ENCODE results near the gene CGREF1.
"Not testable (repeated sequence)": the region's sequence is repeated elsewhere in the genome, so short reads cannot be mapped to it uniquely, and the experiment has no call there.

Gene CGREF1

DNA sequence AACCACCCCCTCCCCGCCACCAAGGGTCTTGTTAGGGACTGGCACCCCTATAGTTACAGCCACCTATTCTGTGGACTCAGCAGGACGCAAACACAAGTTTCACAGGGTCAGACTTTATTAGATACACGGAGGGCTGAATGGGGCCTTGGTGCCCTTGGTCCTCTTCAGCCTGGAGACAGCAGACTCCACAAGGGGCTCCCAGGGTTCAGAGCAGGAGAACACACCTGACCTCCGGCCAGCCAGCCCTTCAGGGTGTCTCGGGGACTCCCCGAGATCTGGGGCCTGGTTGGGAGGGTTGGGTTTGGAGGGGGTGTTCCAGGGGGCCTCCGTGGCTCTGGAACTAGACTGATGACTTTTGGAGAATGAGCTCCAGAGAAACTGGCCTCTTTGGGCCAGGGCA is 17.8 kb upstream of the CGREF1 start:
- no peak for FAIRE-seq

DNA sequence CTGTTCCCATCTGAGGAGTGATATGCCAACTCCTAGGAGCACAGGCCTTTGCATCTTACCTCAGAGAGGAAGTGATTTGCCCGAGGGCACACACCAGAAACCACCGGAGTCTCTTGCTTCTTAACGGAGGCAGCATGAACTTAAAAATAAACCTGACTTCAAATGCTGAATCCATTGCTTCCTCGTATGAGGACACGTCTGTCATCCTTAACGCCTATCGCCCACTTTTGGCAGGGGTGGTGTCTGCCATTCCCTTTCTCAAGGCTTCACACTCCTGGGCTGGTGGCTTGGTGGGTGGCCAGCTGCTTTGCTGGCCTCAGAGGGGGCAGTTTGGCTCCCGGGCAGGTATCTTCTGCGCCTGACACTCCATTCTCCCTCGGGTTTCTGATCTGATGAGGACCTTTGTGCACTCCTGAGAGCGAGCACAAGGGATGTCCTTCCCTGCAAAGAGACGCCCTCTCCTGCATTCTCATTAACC is 16.6 kb upstream of the CGREF1 start:
- FAIRE-seq, result no peak

DNA sequence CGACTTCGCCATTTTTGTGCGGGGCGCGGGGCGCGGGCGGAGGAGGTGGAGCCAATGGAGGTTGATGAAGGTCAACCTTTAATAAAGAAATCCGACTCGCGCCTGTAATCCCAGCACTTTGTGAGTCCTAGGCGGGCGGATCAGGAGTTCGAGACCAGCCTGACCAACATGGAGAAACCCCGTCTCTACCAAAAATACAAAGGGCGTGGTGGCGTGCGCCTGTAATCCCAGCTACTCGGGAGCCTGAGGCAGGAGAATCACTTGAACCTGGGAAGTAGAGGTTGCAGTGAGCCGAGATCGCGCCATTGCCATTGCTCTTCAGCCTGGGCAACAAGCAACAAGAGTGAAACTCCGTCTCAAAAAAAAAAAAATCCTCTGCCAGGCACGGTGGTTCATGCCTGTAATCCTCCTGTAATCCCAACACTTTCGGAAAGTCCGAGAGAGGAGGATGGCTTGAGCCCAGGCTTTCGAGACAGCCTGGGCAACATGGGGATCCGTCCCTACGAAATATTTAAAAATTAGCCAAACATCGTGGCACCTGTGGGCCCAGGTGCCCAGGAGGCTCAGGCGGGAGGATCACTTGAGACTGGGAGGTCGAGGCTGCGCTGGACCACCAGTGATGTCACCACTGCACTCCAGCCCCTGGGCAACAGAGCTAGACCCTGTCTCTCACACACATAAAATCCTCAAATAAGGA is 16.0 kb upstream of the CGREF1 start:
- FAIRE-seq, result no peak

DNA sequence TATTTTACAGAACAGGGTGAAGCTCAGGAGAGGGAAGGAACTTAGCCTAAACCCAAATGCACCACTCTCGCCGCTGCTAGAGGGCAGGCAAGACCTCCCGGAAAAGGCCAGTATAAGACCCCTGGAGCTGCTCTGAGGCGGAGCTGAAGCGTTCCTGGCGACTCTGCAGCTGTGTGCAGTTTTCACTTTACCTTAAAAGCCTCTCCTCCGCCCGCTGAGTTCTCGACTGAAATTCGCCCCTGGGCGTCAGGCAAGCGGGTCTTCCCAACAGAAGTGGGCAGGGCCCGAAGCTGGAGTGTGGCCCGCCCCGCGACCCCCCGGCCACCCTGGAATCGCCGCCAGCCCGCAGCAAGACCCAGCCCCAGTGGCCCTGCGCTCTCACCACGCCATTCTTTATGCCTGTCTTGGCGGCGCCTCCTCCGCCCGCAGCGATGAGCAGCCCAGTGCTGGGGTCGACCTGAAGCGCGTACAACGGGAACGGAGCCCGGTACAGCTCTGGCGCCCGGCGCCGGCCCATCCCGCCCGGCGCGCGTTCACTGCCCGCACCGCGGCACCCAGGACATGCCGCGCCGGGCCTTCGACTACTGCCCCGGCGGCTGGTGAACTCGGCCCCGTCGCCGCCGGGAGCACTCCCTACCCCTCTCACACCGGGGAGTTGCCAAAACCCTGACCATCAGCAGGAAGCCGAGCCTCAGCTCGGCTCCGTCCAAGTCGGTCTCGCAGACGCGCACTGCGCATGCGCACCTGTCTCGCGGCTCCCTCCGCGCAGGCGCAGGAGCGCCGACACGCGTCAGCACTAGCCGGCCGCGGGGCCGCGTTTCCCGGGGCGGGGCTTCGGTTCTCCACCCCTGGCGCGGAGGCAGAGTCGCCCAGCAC is 15.2 kb upstream of the CGREF1 start, which contains the start of gene PREB:
PREB (minus strand) TSS at position 732 of the 876 bp plus-strand sequence; CDS start at position 517, 215 bp downstream.
- peak; percentile 65 for FAIRE-seq

DNA sequence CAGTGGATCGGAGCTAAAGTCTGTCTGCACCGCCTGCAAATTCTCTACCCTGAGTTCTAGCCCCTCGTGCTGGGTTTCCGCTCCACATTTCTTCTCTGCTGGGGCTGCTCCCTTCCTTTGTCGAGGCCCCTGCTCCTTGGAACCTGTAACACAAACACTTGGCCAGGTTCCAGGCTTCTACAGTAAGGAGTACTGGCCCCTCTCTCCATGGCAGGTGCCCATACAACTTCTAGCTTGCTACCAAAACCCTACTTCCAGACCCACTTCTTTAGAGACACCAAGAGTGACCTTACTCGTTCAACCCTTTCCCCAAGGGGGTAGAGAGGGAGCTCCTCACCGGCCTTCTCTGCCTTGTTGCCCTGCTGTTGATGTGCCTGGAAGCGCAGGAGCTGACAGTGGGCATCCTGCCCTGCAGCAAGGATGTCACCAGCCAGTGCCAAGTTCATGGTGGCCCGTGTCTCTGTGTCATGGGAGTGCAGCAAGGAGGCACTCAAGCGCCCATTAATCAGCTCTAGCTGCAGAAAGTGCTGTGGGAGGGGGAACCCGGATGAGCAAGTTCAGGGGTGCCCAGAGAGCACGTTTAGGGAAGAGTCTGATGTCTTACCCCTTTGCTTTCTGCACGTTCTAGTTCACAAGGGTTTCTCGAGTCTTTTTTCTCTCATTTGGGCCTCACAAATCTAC is 14.4 kb upstream of the CGREF1 start:
- no peak for FAIRE-seq

DNA sequence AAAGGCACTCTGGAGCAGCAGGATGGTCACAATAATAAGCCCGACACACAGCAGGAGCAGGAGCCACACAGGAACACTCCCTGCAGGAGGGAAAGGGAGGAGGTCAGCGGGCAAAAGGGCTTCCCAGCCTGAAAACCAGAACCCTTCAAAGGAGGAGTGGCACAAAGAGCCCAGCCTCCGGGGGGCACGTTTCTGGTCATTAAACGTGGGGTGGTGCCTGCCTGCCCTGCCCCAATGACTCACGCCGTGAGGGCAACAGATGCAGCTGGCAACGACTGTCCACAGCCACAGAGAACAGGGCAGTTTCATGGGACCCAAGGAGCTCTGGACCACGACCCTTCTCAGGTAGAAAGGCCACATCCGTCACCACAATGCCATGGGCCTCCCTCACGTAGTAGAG is 12.5 kb upstream of the CGREF1 start:
- no peak for FAIRE-seq

DNA sequence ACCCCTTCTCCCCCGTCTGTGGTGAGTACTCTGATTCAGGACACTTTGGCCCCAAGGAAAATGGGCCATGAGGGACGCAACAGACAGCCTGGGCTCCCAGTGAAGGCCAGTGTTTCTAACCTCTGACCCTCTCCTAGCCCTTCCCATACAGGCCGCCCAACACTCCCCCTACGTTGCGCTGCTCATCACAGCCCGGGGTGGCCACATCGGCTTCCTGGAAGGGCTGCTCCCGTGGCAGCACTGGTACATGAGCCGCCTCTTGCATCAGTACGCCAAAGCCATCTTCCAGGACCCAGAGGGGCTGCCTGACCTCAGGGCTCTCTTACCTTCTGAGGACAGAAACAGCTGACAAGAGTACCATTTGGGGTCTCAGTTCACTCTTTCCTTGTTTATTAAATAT is 11.5 kb upstream of the CGREF1 start:
- FAIRE-seq, result no peak

DNA sequence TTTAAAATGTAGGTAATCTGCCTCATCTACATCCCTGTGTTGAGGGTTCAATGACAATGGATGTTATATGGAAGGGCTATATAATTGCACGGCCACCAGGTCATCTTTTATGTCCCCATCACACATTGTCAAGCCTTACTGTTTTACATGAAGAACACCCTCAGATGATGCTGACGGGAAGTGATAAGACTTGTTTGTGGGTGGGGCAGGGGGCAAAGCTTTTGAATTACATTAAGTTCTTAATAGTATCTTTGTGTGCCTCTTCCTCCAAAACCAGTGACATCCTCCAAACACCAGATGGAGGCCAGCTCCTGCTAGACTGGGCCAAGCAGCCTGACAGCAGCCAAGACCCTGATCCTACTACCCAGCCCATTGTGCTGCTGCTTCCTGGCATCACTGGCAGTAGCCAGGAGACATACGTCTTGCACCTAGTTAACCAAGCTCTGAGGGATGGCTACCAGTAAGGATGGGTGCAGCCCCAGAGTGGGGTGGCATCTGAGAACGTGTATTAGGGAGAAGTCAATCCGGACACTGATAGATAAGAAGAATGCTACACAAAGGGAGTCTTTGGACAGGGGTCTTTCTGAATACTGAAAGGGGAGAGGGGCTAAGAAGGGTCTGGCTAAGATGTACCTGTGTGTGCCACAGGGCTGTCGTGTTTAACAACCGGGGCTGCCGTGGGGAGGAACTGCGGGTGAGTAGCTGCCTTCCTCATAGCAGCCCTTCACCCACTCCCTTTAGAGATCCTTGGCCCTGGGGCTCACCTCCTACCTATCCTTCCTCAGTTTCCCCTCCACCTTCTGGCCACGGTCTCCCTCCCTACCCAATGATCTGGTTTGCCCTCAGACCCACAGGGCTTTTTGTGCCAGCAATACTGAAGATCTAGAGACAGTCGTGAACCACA is 10.0 kb upstream of the CGREF1 start:
- FAIRE-seq, result no peak

DNA sequence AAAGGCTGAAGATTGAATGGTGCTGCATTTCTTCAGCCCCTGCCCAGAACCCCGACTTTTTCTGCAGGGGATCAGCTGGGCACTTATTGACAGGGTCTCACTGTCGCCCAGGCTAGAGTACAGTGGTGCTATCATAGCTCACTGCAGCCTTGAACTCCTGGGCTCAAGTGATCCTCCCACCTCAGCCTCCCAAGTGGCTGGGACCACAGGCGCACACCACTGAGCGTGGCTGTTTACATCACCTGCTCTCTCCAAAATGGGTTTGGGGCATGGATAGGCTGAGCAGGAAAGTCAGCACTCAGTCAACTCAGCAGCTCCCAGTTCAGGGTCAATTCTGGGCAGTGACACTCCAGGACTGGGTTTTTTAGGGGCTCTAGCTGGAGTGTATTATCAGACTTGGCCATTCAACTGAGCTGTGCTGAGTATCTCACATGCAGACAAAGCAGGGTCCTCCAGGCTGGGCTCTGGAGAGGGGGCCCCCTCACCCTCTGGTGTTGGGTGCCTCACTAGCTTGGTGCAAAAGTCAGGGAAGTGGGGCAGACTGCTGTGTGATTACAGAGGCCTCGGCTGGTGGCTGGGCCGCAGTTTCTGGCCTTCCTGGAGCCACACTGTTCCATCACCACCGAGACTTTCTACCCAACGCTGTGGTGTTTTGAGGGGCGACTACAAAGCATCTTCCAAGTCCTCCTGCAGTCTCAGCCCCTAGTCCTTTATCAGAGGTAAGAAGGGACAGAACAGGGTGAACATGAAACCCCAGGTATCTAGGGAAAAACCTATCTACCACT is 9.1 kb upstream of the CGREF1 start:
- no peak for FAIRE-seq

DNA sequence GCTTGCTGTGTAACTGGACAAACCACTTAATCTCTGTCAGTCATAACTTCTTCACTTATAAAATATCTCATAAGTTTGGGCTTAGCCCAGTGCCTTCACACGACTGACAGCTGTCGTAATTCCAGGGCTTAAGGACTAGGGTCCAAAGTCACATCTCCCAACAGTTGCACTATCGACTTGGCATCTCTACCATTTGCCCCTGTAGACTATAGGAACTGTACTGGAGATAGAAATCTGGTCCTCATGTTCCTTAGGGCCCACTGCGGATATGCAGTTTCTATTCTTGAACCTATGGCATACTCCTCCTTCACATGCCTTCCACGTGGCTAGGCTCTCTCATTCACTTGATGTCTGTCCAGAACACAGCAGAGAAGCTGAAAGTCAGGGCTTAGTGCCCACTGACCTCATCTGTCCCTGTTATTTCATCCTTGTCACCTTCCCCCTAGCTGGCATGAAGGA is 7.4 kb upstream of the CGREF1 start:
- FAIRE-seq, result no peak

DNA sequence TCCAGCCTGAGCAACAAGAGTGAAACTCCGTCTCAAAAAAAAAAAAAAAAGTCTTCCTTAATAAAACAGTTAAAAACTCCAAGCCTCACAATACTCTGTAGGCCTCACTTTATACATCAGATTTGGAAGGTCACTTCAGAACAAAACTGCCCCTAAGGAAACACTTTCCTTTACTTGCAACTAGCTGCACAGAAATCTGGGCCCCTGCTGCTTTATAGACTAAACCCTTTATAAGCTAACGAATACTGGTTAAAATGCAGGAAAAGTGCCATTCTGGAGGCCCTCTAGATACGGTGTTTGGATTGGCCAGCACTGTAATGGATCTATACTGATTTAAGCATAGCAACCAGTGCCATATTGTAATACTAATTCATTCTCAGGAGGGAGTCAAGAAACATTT is 6.2 kb upstream of the CGREF1 start:
- no peak for FAIRE-seq

DNA sequence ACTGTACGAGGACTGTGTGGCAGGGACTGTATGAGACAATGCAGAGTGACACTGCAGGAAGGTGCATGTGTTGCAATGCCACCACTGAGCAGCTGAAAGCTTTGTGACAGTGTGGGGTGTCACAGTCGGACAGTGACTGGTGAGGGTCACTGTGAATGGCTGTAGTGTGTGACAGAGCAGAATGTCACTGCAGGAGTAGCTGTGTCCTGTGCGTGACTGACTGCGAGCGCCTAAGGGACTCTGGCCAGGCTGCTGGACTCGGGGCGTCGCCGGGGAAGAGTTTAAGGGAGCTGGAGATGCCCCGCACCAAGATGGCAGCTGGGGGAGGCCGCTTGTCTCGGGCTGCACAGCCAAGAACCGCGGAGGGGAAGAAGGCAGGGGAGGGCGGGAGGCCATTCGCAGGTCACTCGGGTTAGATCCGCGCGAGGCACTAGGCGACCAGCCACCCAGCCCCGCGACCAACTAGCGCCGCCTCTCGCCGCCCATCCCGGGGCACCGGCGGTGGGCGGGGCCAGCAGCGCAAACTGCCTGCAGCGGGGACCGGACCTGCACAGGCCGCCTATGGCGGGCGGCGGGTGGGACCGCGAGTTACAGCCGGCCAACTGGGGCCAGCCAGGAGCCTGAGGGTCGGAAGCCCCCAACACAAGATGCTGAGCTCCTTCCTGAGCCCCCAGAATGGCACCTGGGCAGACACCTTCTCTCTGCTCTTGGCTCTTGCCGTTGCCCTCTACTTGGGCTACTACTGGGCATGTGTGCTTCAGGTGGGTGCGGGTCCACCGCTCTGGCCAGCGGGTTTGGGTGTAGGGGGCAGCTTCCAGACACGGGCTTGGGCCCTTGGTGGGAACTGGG is 4.6 kb upstream of the CGREF1 start, which contains the start of gene ABHD1:
ABHD1 (plus strand) TSS at position 514 of the 849 bp plus-strand sequence; CDS start at position 648, 134 bp downstream.
- FAIRE-seq, result no peak

DNA sequence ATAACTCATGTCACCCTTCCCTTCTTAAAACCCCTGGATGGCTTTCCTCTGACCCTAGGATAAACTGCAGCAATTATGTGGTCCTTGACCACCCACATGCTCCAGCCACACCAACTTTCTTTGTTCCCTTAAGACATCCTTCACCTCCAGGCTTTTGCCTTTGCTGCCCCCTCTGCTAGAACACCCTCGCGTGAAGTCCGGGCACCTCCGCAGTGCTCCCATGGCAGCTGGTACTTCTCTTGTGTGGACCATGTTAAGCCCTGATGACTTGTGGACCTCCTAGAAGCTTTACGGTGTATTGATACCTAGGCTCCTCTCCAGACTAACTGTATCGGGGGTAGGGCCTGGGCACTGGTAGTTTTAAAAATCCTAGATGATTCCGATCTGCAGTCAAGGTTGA is 3.9 kb upstream of the CGREF1 start:
- no peak for FAIRE-seq

DNA sequence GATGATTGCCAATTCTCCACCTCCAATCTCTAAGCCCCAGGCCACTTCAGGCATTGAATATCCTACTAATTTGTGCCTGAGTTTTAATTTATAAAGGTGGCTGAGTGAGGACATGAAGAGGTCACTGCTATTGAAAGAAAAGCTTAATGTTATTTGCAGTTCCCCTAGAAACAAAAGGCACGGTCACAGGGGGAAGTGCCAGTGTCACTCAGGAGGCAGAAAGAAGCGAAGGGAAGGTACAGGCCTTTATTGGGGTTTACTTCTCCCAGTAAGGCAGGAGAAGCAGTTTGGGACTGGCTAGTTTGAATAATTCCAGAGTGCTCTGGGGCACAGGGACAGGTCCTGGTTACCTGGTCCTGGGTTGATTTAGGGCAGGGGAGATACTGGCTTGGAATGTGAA is 3.0 kb upstream of the CGREF1 start:
- FAIRE-seq, result no peak

DNA sequence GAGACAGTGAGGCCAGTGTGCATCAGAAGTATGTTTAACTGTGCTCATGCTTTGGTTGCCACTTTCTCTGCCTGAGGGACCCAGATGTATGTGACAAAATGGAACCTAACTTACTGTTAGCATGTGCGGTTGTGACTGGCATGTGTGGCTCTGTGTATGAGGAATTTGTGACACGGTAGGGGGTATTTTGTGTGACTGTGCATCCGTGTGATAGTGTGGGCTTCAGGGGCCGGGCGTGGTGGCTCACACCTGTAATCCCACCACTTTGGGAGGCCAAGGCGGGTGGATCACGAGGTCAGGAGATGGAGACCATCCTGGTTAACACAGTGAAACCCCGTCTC is 372 bp upstream of the CGREF1 start:
- FAIRE-seq, result not testable (repeated sequence)

DNA sequence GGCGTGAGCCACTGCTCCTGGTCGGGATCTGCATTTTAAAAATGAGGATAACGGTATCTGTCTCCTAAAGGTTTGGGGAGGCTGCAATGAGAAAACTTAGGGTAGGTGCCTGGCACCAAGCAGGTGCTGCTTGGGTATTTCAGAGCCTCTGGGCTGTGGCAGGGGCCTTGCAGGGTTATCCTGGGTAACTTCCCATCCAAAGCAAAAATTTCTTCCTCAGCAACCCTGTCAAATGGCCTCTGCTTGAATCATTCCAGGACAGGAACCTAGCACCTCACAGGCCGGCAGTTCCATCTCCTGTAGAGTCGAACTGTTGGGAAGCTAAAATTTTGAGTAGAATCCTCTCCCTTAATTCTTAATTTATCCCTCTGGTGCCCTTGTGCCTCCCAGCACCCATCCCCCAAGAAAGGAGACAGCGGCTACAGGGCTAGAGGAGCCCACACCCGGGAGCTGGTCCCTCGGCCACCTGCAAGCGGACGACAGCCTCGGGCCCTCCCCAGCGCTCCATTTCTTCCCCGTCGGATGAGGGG is 868 bp downstream of the CGREF1 start:
- FAIRE-seq, result no peak

DNA sequence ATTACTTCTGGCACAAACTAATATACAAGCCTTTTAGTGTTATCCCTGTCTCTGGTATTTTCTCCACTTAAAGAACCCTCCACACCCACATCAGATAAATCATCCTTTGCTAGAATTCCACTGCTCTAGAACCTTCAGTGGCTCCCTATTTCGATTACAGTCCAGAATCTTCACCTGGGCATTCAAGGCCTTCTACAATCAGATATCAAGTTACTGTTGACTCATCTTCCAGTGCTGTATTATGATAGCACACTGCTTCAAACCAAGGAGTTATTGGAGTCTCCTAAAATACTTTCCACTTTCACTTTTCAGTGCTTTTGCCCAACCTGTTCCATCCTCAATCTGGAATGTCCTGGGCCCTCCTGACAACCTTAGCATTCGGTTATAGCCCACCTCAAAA is 3.4 kb downstream of the CGREF1 start:
- FAIRE-seq, result no peak

DNA sequence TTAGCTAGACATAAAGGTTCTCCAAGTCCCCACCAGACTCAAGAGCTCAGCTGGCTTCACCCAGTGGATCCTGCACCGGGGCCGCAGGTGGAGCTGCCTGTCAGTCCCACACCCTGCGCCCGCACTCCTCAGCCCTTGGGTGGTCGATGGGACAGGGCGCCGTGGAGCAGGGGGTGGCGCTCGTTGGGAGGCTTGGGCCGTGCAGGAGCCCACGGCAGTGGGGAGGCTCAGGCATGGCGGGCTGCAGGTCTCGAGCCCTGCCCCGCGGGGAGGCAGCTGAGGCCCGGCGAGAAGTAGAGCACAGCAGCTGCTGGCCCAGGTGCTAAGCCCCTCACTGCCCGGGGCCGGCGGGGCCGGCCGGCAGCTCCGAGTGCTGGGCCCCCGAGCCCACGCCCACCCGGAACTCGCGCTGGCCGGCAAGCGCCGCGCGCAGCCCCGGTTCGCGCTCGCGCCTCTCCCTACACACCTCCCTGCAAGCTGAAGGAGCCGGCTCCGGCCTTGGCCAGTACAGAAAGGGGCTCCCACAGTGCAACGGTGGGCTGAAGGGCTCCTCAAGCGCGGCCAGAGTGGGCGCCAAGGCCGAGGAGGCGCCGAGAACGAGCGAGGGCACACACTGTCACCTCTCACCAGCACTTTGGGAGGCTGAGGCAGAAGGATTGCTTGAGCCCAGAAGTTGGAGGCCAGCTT is 7.4 kb downstream of the CGREF1 start:
- not testable (repeated sequence) for FAIRE-seq

DNA sequence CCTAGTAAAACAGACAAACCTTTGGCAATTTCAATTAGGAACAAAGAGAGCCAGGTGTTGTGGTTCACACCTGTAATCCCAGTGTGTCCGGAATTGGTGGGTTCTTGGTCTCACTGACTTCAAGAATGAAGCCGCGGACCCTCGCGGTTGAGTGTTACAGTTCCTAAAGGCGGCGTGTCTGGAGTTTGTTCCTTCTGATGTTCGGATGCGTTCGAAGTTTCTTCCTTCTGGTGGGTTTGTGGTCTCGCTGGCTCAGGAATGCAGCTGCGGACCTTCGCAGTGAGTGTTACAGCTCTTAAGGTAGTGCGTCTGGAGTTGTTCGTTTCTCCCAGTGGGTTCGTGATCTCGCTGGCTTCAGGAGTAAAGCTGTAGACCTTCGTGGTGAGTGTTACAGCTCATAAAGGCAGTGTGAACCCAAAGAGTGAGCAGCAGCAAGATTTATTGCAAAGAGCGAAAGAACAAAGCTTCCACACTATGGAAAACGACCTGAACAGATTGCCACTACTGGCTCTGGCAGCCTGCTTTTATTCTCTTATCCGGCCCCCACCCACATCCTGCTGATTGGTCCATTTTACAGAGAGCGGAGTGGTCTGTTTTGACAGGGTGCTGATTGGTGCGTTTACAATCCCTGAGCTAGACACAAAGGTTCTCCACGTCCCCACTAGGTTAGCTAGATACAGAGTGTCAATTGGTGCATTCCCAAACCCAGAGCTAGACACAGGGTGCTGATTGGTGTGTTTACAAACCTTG is 8.2 kb downstream of the CGREF1 start:
- not testable (repeated sequence) for FAIRE-seq

Measured in A204.1 (cell line).